IMR-90 (cell line): ENCODE data around the gene HSFX2. TPM values are rescaled to one million over a fixed set of nuclear protein-coding genes. Genes with fewer than 3 reads are reported as not detected.

ENCODE experiments used
- ATAC-seq: fragments of 200-7000 bp; cut with Tn5 transposase; 2 replicates; pipeline ENCODE4 v1.9.1; 2020; ENCODE audit warnings: low read depth, mild to moderate bottlenecking, moderate library complexity
- BruUV-seq: library from RNA; stranded (reverse); fragments of 400-500 nt; replicated peaks from 2 replicates; lab custom pipeline; 2021; lab: Mats Ljungman, UMichigan
- CTCF ChIA-PET: fragments of 300-600 bp; formaldehyde crosslinking; extraction: SDS; loops from one replicate; lab custom pipeline; 2021; ENCODE audit warnings: antibody characterized with exemption; lab: Yijun Ruan, JAX
- POLR2A ChIA-PET: fragments of 300-600 bp; sonication (Branson Sonifier 250); formaldehyde crosslinking; loops from one replicate; lab custom pipeline; 2022; ENCODE audit warnings: antibody characterized with exemption; ENCODE audit not compliant: unreplicated experiment; lab: Charles Lee
- DNase-seq: peaks from one replicate; pipeline ENCODE4 v3.0.0; 2013
- H2AFZ ChIP-seq: replicated peaks from 2 replicates; pipeline ENCODE3; 2013; ENCODE audit warnings: low read length, mild to moderate bottlenecking; ENCODE audit not compliant: poor library complexity
- H2AK5ac ChIP-seq: 2 replicates; pipeline ENCODE4 v1.6.1; 2013; ENCODE audit warnings: low read depth, low read length, inconsistent platforms
- H2AK9ac ChIP-seq: replicated peaks from 2 replicates; pipeline ENCODE3; 2013; ENCODE audit warnings: mild to moderate bottlenecking, low read depth, low read length, moderate library complexity; ENCODE audit not compliant: poor library complexity
- H2BK120ac ChIP-seq: 2 replicates; pipeline ENCODE4 v1.6.1; 2013; ENCODE audit warnings: low read depth, low read length, inconsistent platforms
- H2BK15ac ChIP-seq: 3 replicates; pipeline ENCODE4 v1.6.1; 2013; ENCODE audit warnings: low read depth, low read length, inconsistent platforms
- H2BK20ac ChIP-seq: 2 replicates; pipeline ENCODE4 v1.6.1; 2013; ENCODE audit warnings: low read depth, mild to moderate bottlenecking, inconsistent platforms, low read length, moderate library complexity
- H2BK5ac ChIP-seq: 2 replicates; pipeline ENCODE4 v1.6.1; 2013; ENCODE audit warnings: mild to moderate bottlenecking, low read depth, low read length, inconsistent platforms; ENCODE audit not compliant: poor library complexity, severe bottlenecking
- H3K14ac ChIP-seq: replicated peaks from 2 replicates; pipeline ENCODE4 v1.6.1; 2013; ENCODE audit warnings: low read depth, low read length, inconsistent platforms
- H3K18ac ChIP-seq: 2 replicates; pipeline ENCODE4 v1.6.1; 2013; ENCODE audit warnings: low read depth, low read length, control low read depth
- H3K23ac ChIP-seq: 2 replicates; pipeline ENCODE4 v1.6.1; 2013; ENCODE audit warnings: low read depth, low read length, inconsistent platforms
- H3K27ac ChIP-seq: 2 replicates; pipeline ENCODE4 v1.5.1; 2013; ENCODE audit warnings: mild to moderate bottlenecking, control low read depth, low read length; ENCODE audit not compliant: insufficient read depth
- H3K27me3 ChIP-seq: 2 replicates; pipeline ENCODE4 v1.6.1; 2013; ENCODE audit warnings: low read length; ENCODE audit not compliant: control insufficient read depth, insufficient read depth
- H3K36me3 ChIP-seq: 2 replicates; pipeline ENCODE4 v1.6.1; 2013; ENCODE audit warnings: low read length, mixed read lengths; ENCODE audit not compliant: control insufficient read depth, insufficient read depth
- H3K4ac ChIP-seq: 2 replicates; pipeline ENCODE4 v1.6.1; 2013; ENCODE audit warnings: low read depth, low read length, inconsistent platforms
- H3K4me1 ChIP-seq: 2 replicates; pipeline ENCODE4 v1.6.1; 2013; ENCODE audit warnings: low read length, mixed read lengths; ENCODE audit not compliant: control insufficient read depth, insufficient read depth
- H3K4me2 ChIP-seq: 2 replicates; pipeline ENCODE4 v1.6.1; 2013; ENCODE audit warnings: low read depth, mild to moderate bottlenecking, control low read depth, low read length, moderate library complexity
- H3K4me3 ChIP-seq: 2 replicates; pipeline ENCODE4 v1.5.1; 2013; ENCODE audit warnings: low read depth, mild to moderate bottlenecking, control low read depth, low read length, moderate library complexity; ENCODE audit not compliant: insufficient read depth
- H3K56ac ChIP-seq: 2 replicates; pipeline ENCODE4 v1.6.1; 2013; ENCODE audit warnings: low read length, inconsistent platforms; ENCODE audit not compliant: insufficient read depth; ENCODE audit errors: extremely low read depth
- H3K79me1 ChIP-seq, 2 experiments: 2 replicates each; pipeline ENCODE4 v1.6.1; 2013; ENCODE audit warnings: low read length in 2 of 2, inconsistent platforms in 1 of 2, low read depth in 1 of 2
- H3K9ac ChIP-seq: 2 replicates; pipeline ENCODE4 v1.6.1; 2013; ENCODE audit warnings: low read depth, low read length, control low read depth
- H3K9me1 ChIP-seq: 2 replicates; pipeline ENCODE4 v1.6.1; 2013; ENCODE audit warnings: low read length, inconsistent platforms; ENCODE audit not compliant: insufficient read depth
- H3K9me3 ChIP-seq: 2 replicates; pipeline ENCODE4 v1.6.1; 2013; ENCODE audit warnings: low read length; ENCODE audit not compliant: control insufficient read depth, insufficient read depth
- H4K20me1 ChIP-seq: 2 replicates; pipeline ENCODE4 v1.6.1; 2013; ENCODE audit warnings: low read length, inconsistent platforms; ENCODE audit not compliant: insufficient read depth
- H4K5ac ChIP-seq: 2 replicates; pipeline ENCODE4 v1.6.1; 2013; ENCODE audit warnings: mild to moderate bottlenecking, low read depth, low read length, control low read depth
- H4K8ac ChIP-seq, 2 experiments: 2 replicates each; pipeline ENCODE4 v1.6.1; 2013; ENCODE audit warnings: low read depth in 2 of 2, low read length in 2 of 2, control low read depth in 1 of 2, inconsistent platforms in 1 of 2
- H4K91ac ChIP-seq: 2 replicates; pipeline ENCODE4 v1.6.1; 2013; ENCODE audit warnings: low read depth, low read length, inconsistent platforms; ENCODE audit not compliant: insufficient read depth
- BHLHE40 ChIP-seq: fragments of 150-350 bp; IDR thresholded peaks from 2 replicates; pipeline ENCODE4 v1.6.1; 2016; ENCODE audit warnings: mild to moderate bottlenecking, low read depth, low read length
- CEBPB ChIP-seq: IDR thresholded peaks from 2 replicates; pipeline ENCODE4 v1.6.1; 2012; ENCODE audit warnings: low read depth, low read length, improper control_type of control experiment
- CHD1 ChIP-seq: IDR thresholded peaks from 2 replicates; pipeline ENCODE4 v1.6.1; 2012; ENCODE audit warnings: low read depth, low read length, improper control_type of control experiment
- ELK1 ChIP-seq: fragments of 150-350 bp; IDR thresholded peaks from 2 replicates; pipeline ENCODE4 v1.6.1; 2016; ENCODE audit warnings: low read depth, mild to moderate bottlenecking, low read length, moderate library complexity, borderline replicate concordance
- FOS ChIP-seq: fragments of 150-350 bp; IDR thresholded peaks from 2 replicates; pipeline ENCODE4 v1.6.1; 2016; ENCODE audit warnings: low read depth, low read length
- MAFK ChIP-seq: IDR thresholded peaks from 2 replicates; pipeline ENCODE4 v1.6.1; 2012; ENCODE audit warnings: low read depth, low read length, improper control_type of control experiment
- MAZ ChIP-seq: IDR thresholded peaks from 2 replicates; pipeline ENCODE4 v1.6.1; 2012; ENCODE audit warnings: low read depth, mild to moderate bottlenecking, low read length, improper control_type of control experiment, moderate library complexity, borderline replicate concordance
- MXI1 ChIP-seq: IDR thresholded peaks from 2 replicates; pipeline ENCODE4 v1.6.1; 2012; ENCODE audit warnings: low read depth, mild to moderate bottlenecking, low read length, moderate library complexity, borderline replicate concordance
- NFE2L2 ChIP-seq: fragments of 150-350 bp; IDR thresholded peaks from 2 replicates; pipeline ENCODE4 v1.6.1; 2016; ENCODE audit warnings: low read depth, mild to moderate bottlenecking, low read length
- POLR2A ChIP-seq: IDR thresholded peaks from 2 replicates; pipeline ENCODE4 v1.6.1; 2012; ENCODE audit warnings: mild to moderate bottlenecking, low read depth, low read length
- RAD21 ChIP-seq: IDR thresholded peaks from 2 replicates; pipeline ENCODE4 v1.6.1; 2012; ENCODE audit warnings: low read length, improper control_type of control experiment
- RCOR1 ChIP-seq: IDR thresholded peaks from 2 replicates; pipeline ENCODE4 v1.6.1; 2012; ENCODE audit warnings: mild to moderate bottlenecking, low read length, improper control_type of control experiment; ENCODE audit not compliant: insufficient replicate concordance
- RFX5 ChIP-seq: IDR thresholded peaks from 2 replicates; pipeline ENCODE4 v1.8.0; 2012; ENCODE audit warnings: low read depth, mild to moderate bottlenecking, low read length, moderate library complexity
- SMC3 ChIP-seq: fragments of 150-350 bp; IDR thresholded peaks from 2 replicates; pipeline ENCODE4 v1.6.1; 2016; ENCODE audit warnings: low read depth, mild to moderate bottlenecking, antibody characterized with exemption, low read length, moderate library complexity
- USF2 ChIP-seq: fragments of 150-350 bp; IDR thresholded peaks from 2 replicates; pipeline ENCODE4 v1.6.1; 2017; ENCODE audit warnings: mild to moderate bottlenecking, antibody characterized with exemption, low read length, low read depth
- WGBS, 2 experiments: methylation state at CpG; one replicate each; pipeline versions ENCODE4 v1.1.5 to v1.1.7; 2013; ENCODE audit warnings: missing lambda C conversion rate in 2 of 2; ENCODE audit not compliant: insufficient read length in 1 of 2; ENCODE audit errors: extremely low coverage in 2 of 2; 5-methylcytosine and 5-hydroxymethylcytosine counted together
- dilution Hi-C: fragments of 300-500 bp; cut with HindIII; formaldehyde crosslinking; loops from one replicate; pipeline ENCODE4 v1.14.3; 2018; ENCODE audit warnings: low sequenced_read_pairs; ENCODE audit not compliant: unreplicated experiment
- in situ Hi-C: fragments of 300-500 bp; cut with MboI; formaldehyde crosslinking; loops from 3 replicates; pipeline ENCODE4 v1.14.3; 2019; ENCODE audit warnings: low sequenced_read_pairs, inconsistent platforms, mixed read lengths
- intact Hi-C: fragments of 100-400 bp; cut with micrococcal nuclease; formaldehyde crosslinking; loops from 2 replicates; pipeline ENCODE4 v1.10.0; 2022
- polyA plus RNA-seq, 3 experiments: library from polyadenylated mRNA; depleted of rRNA; stranded (reverse); fragments of >200 nt; gene quantifications; 2 replicates each; pipeline ENCODE4 v1.2.3, GENCODE V29; 2012; ENCODE audit warnings: low replicate concordance in 1 of 3
- total RNA-seq: library from RNA; depleted of rRNA; stranded (reverse); fragments of >200 nt; gene quantifications from 2 replicates; pipeline ENCODE4 v1.2.3, GENCODE V29; 2012
- TF ChIP-seq, protein P1 (sequence below): conservative IDR thresholded peaks from 2 replicates; pipeline ENCODE4 v1.5.1; 2012; ENCODE audit warnings: mild to moderate bottlenecking, low read depth, low read length, improper control_type of control experiment

The HSFX2 gene
- total and polyA plus RNA-seq, 2 of the 4 experiments (the other 2 are of a cell fraction), result 0.36 TPM; not detected in 1

DNA sequence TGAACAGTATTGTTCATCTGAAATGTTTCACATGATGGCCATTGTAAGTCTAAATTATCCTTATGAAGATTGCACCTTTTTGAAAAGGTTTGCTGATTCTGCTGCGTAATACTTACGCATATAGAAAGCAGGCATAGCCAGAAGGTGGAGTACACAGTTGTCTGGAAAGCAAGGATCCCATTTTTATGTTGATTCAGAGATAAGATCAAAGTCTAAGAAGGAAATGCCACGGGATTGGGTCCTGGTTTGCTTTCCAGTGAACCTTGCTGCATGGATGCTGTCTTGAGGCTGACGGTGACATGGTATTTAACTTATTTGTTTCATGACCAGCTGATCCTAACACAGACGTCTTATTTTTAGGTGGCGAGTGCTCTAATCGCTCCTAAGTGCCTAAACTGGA lies 23.3 kb downstream of the HSFX2 start:
- intact Hi-C loops, result no loop called here

More for the DNA sequence above, 23.3 kb downstream of the HSFX2 start:
- H3K4ac ChIP-seq, result no peak overlapping the region
- H3K14ac ChIP-seq, result no peak overlapping the region
- H2AK5ac ChIP-seq, result no peak overlapping the region
- DNase-seq (no peak), ATAC-seq (no peak)
- no peak overlapping the region for H2BK5ac ChIP-seq
- H2AK9ac ChIP-seq, result no peak overlapping the region
- H2BK15ac ChIP-seq, result no peak overlapping the region
- no peak overlapping the region for H3K9ac ChIP-seq
- H3K36me3 ChIP-seq, result no peaks in the 10 kb centered on the region
- CTCF ChIA-PET, result no interaction called here
- POLR2A ChIA-PET, result no interaction called here
- H4K20me1 ChIP-seq, result no peaks in the 10 kb centered on the region
- WGBS, 2 experiments, result 58% methylated on average over 2 of the region's 7 CpGs; no CpG with 5 or more reads in 1 of the 2 experiments
- no peaks in the 10 kb centered on the region for H3K4me1 ChIP-seq
- H3K18ac ChIP-seq, result no peak overlapping the region
- no peak overlapping the region for H3K56ac ChIP-seq
- H3K9me3 ChIP-seq, result no peaks in the 10 kb centered on the region
- H3K4me3 ChIP-seq, result no peak overlapping the region
- no peak overlapping the region for H2BK120ac ChIP-seq
- no peak overlapping the region for H3K27ac ChIP-seq
- dilution Hi-C loops (no loop called here), in situ Hi-C loops (no loop called here)
- H4K91ac ChIP-seq, result no peak overlapping the region
- TF ChIP-seq ELK1 (no peak), BHLHE40 (no peak), MAZ (no peak), RCOR1 (no peak), NFE2L2 (no peak), SMC3 (no peak), RAD21 (no peak), USF2 (no peak), CHD1 (no peak), MXI1 (no peak), RFX5 (no peak), CEBPB (no peak), FOS (no peak), POLR2A (no peak), MAFK (no peak)
- TF ChIP-seq, protein P1, sequence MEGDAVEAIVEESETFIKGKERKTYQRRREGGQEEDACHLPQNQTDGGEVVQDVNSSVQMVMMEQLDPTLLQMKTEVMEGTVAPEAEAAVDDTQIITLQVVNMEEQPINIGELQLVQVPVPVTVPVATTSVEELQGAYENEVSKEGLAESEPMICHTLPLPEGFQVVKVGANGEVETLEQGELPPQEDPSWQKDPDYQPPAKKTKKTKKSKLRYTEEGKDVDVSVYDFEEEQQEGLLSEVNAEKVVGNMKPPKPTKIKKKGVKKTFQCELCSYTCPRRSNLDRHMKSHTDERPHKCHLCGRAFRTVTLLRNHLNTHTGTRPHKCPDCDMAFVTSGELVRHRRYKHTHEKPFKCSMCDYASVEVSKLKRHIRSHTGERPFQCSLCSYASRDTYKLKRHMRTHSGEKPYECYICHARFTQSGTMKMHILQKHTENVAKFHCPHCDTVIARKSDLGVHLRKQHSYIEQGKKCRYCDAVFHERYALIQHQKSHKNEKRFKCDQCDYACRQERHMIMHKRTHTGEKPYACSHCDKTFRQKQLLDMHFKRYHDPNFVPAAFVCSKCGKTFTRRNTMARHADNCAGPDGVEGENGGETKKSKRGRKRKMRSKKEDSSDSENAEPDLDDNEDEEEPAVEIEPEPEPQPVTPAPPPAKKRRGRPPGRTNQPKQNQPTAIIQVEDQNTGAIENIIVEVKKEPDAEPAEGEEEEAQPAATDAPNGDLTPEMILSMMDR, result no peak
- no peak overlapping the region for H3K4me2 ChIP-seq
- peaks cover 5% of the 10 kb centered on the region for H3K27me3 ChIP-seq
- H4K5ac ChIP-seq, result no peak overlapping the region
- no peak overlapping the region for H3K23ac ChIP-seq
- no peak overlapping the region for H4K8ac ChIP-seq
- H2AFZ ChIP-seq, result no peak overlapping the region
- no peaks in the 10 kb centered on the region for H3K79me1 ChIP-seq
- H3K9me1 ChIP-seq, result no peaks in the 10 kb centered on the region
- no TSS peak for BruUV-seq
- no peak overlapping the region for H2BK20ac ChIP-seq
